Measurements from ENCODE around the gene PAX9.

PAX9 gene

DNA sequence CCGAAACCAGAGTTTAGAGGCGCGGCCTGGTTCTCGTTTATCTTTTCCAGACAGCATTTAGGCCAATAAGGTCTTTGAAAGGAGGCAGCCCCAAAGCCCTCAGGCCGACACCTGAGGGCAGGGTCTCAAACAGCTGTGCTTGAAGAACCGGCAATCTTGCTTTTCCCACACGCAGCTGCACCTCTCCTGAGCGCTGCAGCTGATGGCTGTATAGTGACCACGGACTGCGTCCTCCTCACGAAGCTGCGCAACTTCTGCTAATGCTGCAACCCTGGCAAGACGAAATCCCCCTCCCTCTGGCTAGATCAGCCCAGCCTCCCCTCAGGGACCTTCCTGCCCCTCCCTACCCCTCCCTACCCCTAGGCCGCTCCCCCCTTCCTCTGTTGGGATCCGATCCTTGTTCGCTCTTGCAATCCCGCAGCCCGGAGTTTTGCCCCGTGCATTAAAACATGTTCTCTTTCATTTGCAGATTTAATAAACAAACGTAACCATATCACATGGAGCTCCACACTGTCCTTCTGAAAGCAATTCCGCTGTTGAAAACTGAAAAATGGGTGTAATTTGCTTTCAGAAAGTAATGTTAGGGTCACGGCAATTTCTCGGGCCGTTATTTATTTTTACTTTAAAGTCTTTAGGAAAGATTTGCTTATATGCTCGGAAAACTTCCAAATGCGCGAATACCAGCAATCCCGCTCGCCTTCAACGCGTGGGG is 4.8 kb upstream of the PAX9 start:
- no peak for DNase-seq

DNA sequence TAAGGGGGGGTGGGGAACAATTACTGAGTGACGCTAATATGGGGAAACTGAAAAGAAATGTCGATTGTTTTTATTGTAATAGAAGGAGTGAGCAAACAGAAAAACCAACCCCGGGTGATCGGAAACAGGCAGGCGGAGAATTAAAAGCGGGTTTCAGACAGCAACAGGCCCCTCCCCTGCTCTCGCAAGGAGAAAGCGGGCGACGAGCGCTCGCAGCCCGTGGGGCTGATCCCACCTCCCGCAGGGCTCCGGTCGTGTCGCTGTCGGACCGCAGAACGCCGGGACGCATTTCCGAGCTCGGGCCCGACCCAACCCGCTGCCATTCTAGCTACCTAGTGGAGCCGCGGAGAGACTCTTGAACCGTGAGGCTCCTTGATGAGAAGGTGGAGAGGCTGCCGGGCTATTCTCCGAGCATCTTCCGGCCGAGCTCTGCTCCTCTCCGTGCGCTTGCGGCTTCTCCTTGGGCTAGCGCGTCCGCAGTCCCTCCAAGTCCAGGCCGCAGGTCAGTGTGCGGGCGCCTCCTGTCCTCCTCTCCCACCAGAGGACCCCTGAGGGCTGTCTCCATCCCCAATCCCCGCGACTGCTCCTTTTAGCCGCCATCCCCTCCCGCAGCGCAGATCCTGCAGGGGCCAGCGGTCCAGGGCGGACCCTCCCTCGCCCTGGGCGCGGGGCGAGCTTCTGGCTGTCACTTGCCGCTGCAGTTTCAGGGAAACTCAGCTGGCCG is 4.1 kb upstream of the PAX9 start:
- no peak for DNase-seq

DNA sequence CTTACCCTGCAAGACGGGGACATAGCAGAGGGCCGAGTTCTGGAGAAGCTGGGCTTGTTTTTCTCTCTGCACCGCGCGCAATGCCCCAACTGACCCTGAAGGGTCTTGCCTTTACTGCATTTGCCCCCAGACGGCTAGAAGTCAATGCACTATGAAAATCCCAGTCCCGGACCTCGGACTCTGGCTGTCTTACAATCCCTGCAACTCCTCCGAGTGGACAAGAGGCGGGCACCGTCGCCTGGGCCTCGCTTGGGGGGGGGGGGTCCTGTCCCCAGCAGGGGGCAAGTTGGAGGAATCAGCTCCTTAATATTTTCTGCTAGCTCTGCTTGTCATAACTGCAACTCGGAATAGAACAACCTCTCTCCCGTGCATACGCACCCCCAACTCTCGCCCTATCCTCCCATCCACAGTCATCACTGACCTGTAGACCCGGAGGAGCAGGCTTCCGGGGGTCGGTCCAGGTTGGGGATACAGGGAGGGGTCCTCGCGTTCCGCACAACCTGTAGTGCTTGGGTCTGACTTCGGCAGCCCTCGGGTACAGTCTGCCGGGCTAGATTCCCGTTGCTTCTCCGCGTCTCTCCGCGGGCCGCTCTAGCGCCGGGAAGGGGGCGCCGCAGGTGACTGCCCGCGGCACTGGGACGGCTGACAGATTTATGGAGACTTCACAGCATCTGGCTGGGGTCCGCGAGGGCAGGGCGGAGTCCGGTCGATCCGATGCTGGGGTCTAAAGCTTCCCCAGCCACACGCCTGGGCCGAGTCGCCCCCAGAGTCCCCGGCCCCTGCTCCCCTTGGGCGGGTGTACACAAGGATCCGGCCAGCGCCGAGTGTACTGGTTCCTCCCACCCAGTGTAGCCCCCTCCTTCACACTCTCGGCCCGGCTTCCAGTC is 3.3 kb upstream of the PAX9 start:
- DNase-seq: no peak

DNA sequence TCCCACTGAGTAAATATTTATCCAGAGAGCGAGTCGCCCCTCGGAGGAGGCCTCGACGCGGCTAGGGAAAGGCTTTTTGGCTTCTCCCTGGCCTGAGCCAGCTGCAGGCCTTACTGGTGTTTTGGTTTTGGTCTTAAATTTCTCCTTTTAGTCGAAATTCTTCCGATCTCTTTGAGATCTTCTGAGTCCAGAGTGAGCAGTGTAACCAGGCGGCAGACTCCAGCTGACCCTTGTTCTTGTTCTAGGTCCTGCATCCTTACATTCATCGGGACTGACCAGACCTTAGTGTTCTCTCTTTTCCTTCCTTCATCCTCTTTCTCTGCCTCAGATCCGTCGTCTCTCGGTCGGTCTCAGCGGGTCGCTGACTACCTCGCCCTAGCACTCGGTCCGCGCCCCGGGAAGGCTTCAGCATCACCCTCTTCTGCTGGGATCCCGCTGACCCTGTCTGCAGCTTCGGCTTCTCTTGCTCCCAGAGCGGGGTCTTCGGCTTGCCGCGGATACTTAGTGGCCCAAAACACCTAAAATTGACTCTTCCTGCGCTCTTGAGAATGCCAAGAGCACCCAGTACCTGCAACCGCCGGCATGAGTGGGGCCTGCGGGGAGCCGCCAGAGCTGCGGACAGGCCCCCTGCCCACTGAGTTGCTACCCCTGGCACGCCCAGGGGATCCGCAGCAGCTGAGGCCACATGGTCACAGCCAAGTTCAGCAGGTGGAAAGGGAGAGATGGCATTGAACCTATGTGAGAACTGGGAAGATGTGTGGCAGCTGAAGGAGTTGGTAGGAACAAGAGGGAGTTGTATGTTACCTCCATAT is 2.4 kb upstream of the PAX9 start:
- no peak for DNase-seq

DNA sequence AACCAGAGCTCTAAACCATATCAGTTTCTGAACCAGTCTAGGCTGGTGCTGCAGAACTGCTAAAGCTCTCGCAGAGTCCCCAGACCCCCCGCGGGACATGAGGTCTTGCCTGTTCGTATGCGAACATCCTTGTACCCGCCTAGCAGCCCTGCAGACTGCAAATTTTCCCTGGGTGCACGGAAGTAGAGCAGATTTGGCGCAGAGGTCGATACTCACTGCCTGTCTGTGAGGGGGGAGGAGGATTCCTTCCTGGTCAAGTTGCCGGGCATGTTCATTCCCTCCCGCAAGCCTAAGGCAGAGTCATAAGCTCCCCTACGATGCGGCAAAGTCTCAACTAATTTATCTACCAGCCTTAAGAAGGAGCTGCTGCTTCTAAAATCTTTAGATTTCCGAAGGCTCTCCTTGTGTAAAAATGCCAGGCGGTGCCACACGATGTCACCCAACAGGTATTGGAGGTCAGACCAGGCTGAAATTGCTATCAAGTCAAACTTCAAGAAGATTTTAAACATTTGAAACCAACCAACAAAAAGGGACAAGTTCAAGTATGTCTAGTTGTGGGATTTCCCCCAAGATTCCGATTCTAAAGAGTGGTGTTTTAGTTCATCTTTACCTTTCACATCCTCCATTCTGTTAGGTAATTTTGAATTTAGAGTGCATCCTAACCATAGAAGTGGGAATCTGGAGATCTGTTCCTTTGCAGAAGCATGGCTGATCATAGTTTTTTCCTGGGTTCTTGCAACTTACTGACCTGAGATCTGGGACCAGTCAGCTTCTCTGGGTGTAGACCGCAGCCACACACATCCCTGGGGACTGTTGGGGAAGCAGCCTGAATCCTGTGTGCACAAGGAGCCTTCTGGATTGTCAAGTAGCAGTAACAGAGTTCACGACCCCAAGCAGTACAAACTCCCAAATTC is 1.6 kb upstream of the PAX9 start:
- no peak for DNase-seq

DNA sequence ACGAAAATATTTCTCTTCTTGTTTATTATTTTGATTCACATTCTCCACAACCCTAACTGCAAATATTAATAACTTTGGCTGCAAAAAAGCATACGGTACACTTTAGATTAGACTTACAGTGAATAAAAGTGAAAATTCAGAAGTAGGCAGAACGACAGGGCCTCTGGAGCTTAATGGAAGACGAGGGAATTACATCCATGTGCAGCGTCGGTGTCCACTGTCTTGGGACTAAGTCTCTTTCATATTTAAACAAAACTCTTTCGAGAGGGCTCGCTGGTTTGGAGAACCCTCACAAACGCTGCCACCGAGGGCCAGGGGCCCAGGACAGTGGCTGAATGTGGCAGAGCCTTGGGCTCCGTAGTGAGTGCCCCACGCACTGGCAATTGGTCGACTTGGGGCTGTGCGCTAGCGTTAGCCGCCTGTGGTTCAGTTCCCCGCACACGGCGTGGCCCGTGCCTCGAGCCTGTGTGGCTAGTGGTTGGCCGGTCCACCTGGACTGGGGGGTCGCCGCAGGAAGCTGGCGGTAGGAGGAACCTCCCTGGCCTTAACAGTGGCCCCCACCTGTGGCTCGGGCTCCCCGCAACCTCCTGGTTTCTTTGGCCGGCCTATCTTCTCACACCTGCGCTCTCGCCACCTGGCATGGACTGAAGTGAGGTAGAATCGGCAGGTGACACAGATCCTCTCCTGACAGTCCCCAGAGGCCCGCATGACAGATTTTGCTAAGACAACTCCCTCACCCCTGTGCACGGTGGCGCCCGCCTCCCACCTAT is 739 bp upstream of the PAX9 start:
- DNase-seq: no peak

DNA sequence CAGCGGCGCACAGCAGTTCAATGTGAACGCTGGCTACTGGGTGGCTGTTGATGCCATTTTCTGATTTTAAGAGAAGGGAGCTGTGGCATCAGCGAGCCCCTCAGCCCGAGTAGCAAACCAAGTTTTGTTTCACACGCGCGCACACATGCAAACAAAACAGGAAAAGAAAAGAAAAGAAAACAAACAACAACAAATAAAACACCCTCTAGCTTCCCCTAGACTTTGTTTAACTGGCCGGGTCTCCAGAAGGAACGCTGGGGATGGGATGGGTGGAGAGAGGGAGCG is 540 bp downstream of the PAX9 start:
- DNase-seq: no peak

DNA sequence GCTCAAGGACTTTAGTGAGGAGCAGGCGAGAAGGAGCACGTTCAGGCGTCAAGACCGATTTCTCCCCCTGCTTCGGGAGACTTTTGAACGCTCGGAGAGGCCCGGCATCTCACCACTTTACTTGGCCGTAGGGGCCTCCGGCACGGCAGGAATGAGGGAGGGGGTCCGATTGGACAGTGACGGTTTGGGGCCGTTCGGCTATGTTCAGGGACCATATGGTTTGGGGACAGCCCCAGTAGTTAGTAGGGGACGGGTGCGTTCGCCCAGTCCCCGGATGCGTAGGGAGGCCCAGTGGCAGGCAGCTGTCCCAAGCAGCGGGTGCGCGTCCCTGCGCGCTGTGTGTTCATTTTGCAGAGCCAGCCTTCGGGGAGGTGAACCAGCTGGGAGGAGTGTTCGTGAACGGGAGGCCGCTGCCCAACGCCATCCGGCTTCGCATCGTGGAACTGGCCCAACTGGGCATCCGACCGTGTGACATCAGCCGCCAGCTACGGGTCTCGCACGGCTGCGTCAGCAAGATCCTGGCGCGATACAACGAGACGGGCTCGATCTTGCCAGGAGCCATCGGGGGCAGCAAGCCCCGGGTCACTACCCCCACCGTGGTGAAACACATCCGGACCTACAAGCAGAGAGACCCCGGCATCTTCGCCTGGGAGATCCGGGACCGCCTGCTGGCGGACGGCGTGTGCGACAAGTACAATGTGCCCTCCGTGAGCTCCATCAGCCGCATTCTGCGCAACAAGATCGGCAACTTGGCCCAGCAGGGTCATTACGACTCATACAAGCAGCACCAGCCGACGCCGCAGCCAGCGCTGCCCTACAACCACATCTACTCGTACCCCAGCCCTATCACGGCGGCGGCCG is 1.1 kb downstream of the PAX9 start:
- DNase-seq: no peak

DNA sequence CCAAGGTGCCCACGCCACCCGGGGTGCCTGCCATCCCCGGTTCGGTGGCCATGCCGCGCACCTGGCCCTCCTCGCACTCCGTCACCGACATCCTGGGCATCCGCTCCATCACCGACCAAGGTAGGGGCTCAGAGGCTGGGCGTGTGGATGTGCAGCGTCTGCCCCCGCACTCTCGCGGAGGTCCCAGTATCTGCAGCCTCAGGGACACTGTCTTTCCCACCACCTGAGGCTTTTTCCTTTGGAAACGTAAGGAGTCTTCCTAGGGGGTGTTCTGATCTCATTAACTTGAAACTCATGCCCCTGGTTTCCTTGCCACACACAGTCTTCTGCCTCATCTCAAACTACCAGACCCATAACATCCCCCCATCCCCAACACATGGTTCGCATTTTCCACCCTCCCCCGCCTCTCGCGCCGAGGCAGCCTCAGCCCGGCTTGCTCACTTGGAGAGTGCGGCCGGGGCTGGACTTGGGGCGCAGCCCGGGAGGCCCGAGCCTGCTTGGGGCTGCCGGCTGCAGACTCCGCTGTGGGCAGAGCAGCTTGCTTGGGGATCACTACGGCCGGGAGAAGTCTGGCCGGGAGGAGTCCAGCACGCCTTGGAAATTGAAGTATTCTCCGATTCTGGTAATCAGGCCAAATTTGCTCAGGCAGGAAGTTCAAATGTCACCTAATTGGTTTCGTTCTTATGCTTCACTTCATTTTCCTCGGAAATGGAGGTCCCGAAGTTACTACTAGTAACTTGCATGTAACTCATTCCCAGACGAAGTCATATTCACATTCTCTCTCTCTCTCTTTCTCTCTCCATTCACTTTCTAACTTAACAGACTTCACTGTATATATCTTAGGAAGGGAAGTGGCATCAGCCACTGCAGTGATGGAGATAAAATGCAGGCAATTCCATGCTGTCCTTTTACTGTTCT is 2.0 kb downstream of the PAX9 start:
- DNase-seq: no peak

DNA sequence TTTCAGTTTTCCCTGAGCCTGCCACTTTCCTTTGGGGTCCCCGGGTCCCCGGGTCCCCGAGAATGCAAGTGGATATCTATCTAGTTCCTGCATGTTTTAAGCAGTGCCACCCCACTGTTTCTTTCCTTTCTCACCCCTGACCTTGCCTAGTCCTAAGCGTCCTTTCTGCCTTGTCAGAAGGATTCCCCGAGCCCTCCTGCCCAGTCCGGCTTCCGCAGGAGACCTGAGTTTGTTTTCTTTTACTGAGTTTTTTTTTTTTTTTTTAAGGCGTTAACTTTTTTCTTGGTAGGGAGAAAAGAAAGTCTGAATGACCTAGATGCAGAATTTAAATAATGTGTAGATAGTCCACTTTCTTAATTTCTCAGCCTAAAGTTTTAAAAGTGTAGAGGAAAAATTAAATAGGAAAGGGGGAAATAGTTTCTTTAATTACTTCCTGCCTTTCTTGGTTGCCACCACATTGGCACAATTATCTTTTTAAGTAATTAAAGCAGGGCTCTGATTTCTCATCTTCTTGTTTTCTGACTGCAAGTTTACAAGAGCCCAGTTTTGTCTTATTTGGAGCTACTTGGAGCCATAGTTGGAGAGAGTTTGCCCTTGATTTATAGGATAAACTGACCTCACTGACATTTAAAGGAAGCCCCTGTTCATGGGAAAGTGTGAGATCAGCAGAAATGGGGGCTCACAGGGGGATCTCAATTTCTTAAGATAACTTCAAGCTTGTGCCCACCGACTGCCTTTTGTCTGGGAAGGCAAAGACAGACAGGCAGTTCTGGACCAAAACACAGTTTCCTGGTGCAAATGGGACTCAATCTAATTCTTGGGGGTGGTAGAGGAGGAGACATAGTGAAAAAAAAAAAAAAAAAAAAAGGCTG is 2.9 kb downstream of the PAX9 start:
- DNase-seq: no peak

DNA sequence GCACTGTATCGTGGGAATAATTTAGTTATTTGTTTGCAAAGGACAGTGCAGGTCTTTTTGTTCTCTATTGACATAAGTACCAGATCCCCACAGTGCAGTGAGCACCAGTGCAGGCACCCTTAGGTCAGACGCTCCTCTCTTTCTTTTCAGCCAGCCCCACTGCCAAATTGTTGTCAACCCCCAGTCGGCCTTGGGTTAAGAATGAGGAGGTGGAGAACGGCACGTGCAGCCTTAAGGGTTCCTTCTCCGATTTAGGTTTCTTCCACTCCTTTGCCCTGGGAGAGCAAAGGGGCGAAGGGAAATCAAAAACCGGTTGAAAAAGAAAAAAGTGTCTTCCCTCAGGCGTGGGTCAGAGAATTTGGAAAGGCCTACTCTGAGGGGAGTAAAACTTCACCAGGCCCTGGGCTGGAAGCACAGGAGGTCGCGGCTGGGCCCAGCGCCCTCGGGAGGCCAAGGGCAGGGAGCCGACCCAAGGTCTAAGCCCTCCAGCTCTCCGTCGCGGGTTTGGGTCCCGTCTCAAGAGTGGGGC is 4.3 kb downstream of the PAX9 start:
- DNase-seq: no peak

DNA sequence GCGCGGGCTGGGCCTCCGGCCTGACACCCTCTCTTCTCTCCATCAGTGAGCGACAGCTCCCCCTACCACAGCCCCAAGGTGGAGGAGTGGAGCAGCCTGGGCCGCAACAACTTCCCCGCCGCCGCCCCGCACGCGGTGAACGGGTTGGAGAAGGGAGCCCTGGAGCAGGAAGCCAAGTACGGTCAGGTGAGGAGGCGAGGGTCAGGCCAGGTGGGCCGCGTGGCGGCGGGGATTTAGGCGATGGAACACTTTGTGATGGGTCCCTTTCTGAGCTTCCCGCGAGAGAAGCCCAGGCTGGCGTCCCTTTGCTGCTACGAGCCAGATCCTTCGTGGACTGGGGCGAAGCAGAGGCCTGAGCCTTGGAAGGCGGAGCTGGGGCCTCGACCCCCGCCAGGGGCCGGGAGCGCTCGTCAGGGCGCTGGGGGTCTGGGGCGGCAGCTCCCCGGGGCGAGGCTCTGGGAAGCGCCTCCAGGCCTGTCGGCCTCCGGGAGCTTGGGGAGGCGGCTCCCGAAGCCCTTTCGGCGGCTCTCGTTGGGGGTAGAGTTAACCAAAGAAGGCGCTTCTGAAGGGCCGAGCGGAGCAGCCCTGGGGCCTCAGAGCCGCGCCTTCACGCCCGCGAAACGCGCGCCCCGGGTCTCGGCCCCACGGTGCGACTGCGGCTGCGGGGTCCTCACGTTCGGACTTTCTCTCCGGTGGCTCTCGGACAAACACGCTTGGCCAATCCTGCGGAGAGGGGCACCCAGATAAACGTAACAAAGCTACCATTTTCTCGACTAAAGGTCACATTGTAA is 5.0 kb downstream of the PAX9 start:
- DNase-seq: no peak

DNA sequence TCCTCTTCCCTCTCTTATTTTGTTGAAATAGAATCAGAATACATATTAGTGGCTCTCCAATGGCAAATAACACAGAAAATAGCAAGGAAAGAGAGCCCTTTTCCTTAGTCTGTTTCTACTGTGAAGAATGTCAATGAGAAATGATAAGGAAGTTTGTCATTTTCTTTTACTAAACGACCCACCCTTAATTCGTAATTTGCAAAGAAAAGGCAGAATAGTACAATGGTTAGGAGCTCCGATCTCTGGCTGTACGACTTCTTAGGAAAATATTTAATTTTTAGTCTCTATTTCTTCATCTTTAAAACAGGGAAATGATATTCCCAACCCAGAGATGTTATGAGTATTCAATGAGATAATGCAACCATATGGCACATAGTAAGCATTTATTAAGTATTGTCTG is 6.0 kb downstream of the PAX9 start:
- DNase-seq: no peak

DNA sequence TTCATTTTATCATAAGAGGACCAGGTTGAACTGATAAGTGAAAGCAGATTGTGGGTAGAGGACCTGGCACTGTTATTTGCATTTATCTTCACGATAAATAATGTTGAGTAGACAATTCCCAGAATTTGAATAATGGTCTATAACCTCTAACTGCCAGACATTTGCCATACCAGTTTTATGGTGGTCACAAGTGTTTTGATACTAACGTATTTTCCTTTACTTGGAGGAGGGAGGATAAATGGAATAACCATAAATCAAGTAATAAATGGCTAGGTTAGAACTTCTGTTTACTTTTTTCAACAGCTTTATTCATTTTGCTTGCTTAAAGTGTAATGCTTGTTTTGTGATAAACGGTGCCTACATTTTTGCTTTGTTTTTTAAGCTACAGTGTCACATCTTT is 9.5 kb downstream of the PAX9 start:
- DNase-seq: no peak

DNA sequence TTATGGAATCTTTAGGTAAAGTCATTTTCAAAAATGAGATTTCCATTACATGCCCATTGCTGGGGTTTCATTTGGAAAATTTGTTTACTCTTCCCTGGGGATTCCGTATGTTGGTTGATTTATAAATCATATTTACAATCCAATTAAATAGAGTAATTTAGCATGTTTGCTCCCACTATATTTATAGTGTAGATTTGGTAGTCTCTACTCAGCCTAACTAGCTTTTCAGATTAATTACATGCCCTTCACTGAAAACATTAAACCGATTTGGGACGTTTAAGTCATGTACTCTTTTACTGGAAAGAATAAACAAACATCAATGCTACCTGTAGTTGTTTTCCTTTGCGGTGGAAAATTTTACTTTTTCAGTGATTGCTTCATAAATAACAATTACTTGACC is 10.4 kb downstream of the PAX9 start:
- no peak for DNase-seq

DNA sequence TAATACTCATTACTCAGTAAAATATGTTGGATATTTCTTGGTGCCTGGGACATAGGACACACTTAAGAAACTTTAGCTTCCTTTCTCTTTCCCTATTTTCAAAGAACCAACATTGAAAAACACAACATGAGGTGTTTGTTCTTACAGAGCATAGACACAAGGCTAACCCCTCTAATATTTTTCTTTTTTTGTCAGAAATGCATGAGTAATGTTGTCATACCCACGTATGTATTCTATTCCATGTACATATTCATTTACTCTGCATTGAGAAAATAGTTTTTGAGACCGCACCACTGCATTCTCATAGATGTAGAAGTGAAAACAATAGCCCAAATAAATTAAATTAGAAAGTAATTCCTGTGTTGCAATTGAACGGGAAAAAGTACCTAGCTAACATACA is 13.0 kb downstream of the PAX9 start:
- DNase-seq: no peak

DNA sequence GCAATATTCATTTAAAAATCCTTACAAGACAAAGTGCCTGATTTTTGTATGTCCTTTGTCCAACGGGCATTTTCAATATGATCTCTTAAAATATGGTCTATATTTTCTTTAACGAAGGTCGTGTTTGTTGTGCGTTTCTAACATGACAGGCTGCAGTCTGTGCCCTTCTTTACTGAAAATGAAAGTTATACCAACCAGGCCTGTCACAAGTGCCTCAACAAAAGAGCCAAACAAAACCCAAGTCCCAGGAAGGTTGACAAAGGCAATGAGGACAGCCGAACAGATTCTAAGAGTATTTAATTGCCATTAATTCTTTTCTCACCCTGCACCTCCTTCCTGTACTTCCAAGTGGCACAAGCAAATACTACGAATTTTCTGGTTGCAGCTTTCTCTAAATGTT is 13.9 kb downstream of the PAX9 start:
- DNase-seq: no peak

Measured in effector CD8-positive, alpha-beta T cell (primary cell).